Measurements from ENCODE around the gene PRR12. TPM values are rescaled to one million over a fixed set of nuclear protein-coding genes. Genes with fewer than 3 reads are reported as not detected.

Gene PRR12
- total RNA-seq, 2 experiments from 2014 or later, result 41.7 to 42.2 TPM

GRCh38 chr19:49656456-49657109, 65.6 kb downstream of the PRR12 start:
- Mint-ChIP-seq H3K36me3 (ENCODE audit: low read depth) (peaks cover 70% of the 10 kb centered on the region), H3K27ac (no peak overlapping the region), H3K4me3 (no peak overlapping the region), H3K4me1 (ENCODE audit: low read depth) (no peaks in the 10 kb centered on the region), H3K9me3 (no peaks in the 10 kb centered on the region), H3K27me3 (no peaks in the 10 kb centered on the region)
- peaks cover 85% of the 10 kb centered on the region for H3K36me3 ChIP-seq (ENCODE audit: insufficient read depth, low read length)
- DNase-seq (no peak), ATAC-seq (ENCODE audit: poor library complexity) (no peak)
- no peak overlapping the region for H3K27ac ChIP-seq (ENCODE audit: low read depth in 1 of 2, low read length in 2 of 2)
- ChIA-PET POLR2A (interaction anchor here (2.1 kb wide), 1 partner anchor 8 kb away, joined by 8 read pairs; the partner anchor contains the start of genes BCL2L12 and IRF3), CTCF (interaction anchor here (1.3 kb wide), 1 partner anchor 16 kb away, joined by 3 read pairs; no protein-coding TSS in a partner anchor)
- no peaks in the 10 kb centered on the region for H3K27me3 ChIP-seq (ENCODE audit: control insufficient read depth in 1 of 2, insufficient read depth in 2 of 2, low read length in 2 of 2)
- intact Hi-C loops (cut with DNase I, micrococcal nuclease), result no loop called here
- H3K4me1 ChIP-seq (ENCODE audit: insufficient read depth, low read length), result peaks cover 18% of the 10 kb centered on the region
- H3K9me3 ChIP-seq (ENCODE audit: control insufficient read depth in 1 of 2, insufficient read depth in 1 of 2, low read length in 2 of 2), result no peaks in the 10 kb centered on the region
- H3K4me3 ChIP-seq (ENCODE audit: low read length), result no peak overlapping the region
- TF ChIP-seq CTCF (IDR thresholded peaks at IDR 0.05), result no peak

- no peak for ATAC-seq (ENCODE audit: poor library complexity)
- no peak for TF ChIP-seq CTCF (IDR thresholded peaks at IDR 0.05)
- POLR2A ChIA-PET, result no interaction called here
Observed at GRCh38 chr19:49657493-49658138, 66.6 kb downstream of the PRR12 start.

GRCh38 chr19:49658139-49658517, 67.1 kb downstream of the PRR12 start:
- DNase-seq (no peak), ATAC-seq (ENCODE audit: poor library complexity) (no peak)
- Histone ChIP-seq H3K36me3 (ENCODE audit: insufficient read depth, low read length) (peaks cover 92% of the 10 kb centered on the region), H3K27ac (ENCODE audit: low read depth in 1 of 2, low read length in 2 of 2) (no peak overlapping the region), H3K4me3 (ENCODE audit: low read length) (no peak overlapping the region), H3K27me3 (ENCODE audit: control insufficient read depth in 1 of 2, insufficient read depth in 2 of 2, low read length in 2 of 2) (no peaks in the 10 kb centered on the region), H3K4me1 (ENCODE audit: insufficient read depth, low read length) (peaks cover 31% of the 10 kb centered on the region), H3K9me3 (ENCODE audit: control insufficient read depth in 1 of 2, insufficient read depth in 1 of 2, low read length in 2 of 2) (no peaks in the 10 kb centered on the region)
- H3K27me3 Mint-ChIP-seq, result no peaks in the 10 kb centered on the region
- intact Hi-C loops (cut with DNase I, micrococcal nuclease), result no loop called here
- H3K36me3 Mint-ChIP-seq (ENCODE audit: low read depth), result peaks cover 63% of the 10 kb centered on the region
- no peaks in the 10 kb centered on the region for H3K9me3 Mint-ChIP-seq
- H3K4me3 Mint-ChIP-seq, result no peak overlapping the region
- ChIA-PET CTCF (no interaction called here), POLR2A (no interaction called here)
- H3K27ac Mint-ChIP-seq, result no peak overlapping the region
- no peak for TF ChIP-seq CTCF (IDR thresholded peaks at IDR 0.05)
- no peaks in the 10 kb centered on the region for H3K4me1 Mint-ChIP-seq (ENCODE audit: low read depth)

More at GRCh38 chr19:49657493-49658138, 66.6 kb downstream of the PRR12 start:
- Mint-ChIP-seq H3K36me3 (ENCODE audit: low read depth) (peaks cover 67% of the 10 kb centered on the region), H3K27me3 (no peaks in the 10 kb centered on the region), H3K4me1 (ENCODE audit: low read depth) (no peaks in the 10 kb centered on the region), H3K9me3 (no peaks in the 10 kb centered on the region), H3K27ac (peak overlapping the region; percentile 33), H3K4me3 (no peak overlapping the region)
- no peak for DNase-seq
- H3K27me3 ChIP-seq (ENCODE audit: control insufficient read depth in 1 of 2, insufficient read depth in 2 of 2, low read length in 2 of 2), result no peaks in the 10 kb centered on the region
- no peaks in the 10 kb centered on the region for H3K9me3 ChIP-seq (ENCODE audit: control insufficient read depth in 1 of 2, insufficient read depth in 1 of 2, low read length in 2 of 2)
- intact Hi-C loops (cut with DNase I, micrococcal nuclease), result no loop called here
- no peak overlapping the region for H3K4me3 ChIP-seq (ENCODE audit: low read length)
- CTCF ChIA-PET, result no interaction called here
- peaks cover 26% of the 10 kb centered on the region for H3K4me1 ChIP-seq (ENCODE audit: insufficient read depth, low read length)
- no peak overlapping the region for H3K27ac ChIP-seq (ENCODE audit: low read depth in 1 of 2, low read length in 2 of 2)
- peaks cover 92% of the 10 kb centered on the region for H3K36me3 ChIP-seq (ENCODE audit: insufficient read depth, low read length)
